ENCODE data around the gene BACE2.

- TF ChIP-seq CTCF (conservative IDR thresholded peaks at IDR 0.05 in 1 of 2, IDR thresholded peaks at IDR 0.05 in 1 of 2; ENCODE audit: low read depth in 1 of 2, low read length in 2 of 2) (no peak), EZH2 (IDR thresholded peaks at IDR 0.05; ENCODE audit: low read length, missing control alignments) (no peak)
These were observed 139.3 kb downstream of the BACE2 start for GRCh38 chr21:41307219-41307618.

Data from fibroblast of lung (primary cell).